Astrocyte of the hippocampus (primary cell): Measurements from ENCODE around the gene PRKAR2B.
A peak's percentile ranks its signal among the peaks of the same experiment; 100 is the strongest.
"Not testable (repeated sequence)": the region's sequence is repeated elsewhere in the genome, so short reads cannot be mapped to it uniquely, and the experiment has no call there.

Source experiments
- DNase-seq: peaks from one replicate; pipeline ENCODE4 v3.0.0; 2011; ENCODE audit warnings: low read depth, low spot score

Gene PRKAR2B

GRCh38 chr7:107047902-107048782 is 3.6 kb downstream of the PRKAR2B start:
- no peak for DNase-seq

- DNase-seq = no peak
Observed at GRCh38 chr7:107048783-107049418, 4.4 kb downstream of the PRKAR2B start.

GRCh38 chr7:107049480-107049879 is 5.0 kb downstream of the PRKAR2B start:
- DNase-seq = no peak

- DNase-seq = no peak
Observed at GRCh38 chr7:107049971-107050532, 5.5 kb downstream of the PRKAR2B start.

GRCh38 chr7:107051376-107051775 is 6.9 kb downstream of the PRKAR2B start:
- DNase-seq = no peak

- DNase-seq = not testable (repeated sequence)
Observed at GRCh38 chr7:107054965-107055364, 10.5 kb downstream of the PRKAR2B start.

- not testable (repeated sequence) for DNase-seq
Observed at GRCh38 chr7:107056058-107056457, 11.6 kb downstream of the PRKAR2B start.

- DNase-seq = no peak
Observed at GRCh38 chr7:107056728-107057473, 12.4 kb downstream of the PRKAR2B start.

GRCh38 chr7:107057474-107057833 is 12.9 kb downstream of the PRKAR2B start:
- DNase-seq = no peak

GRCh38 chr7:107059468-107059867 is 15.0 kb downstream of the PRKAR2B start:
- no peak for DNase-seq

- DNase-seq = no peak
Observed at GRCh38 chr7:107063245-107064120, 19.0 kb downstream of the PRKAR2B start.

- no peak for DNase-seq
Observed at GRCh38 chr7:107064255-107064654, 19.8 kb downstream of the PRKAR2B start.

GRCh38 chr7:107065929-107066247 is 21.4 kb downstream of the PRKAR2B start:
- DNase-seq = no peak

GRCh38 chr7:107068156-107068555 is 23.7 kb downstream of the PRKAR2B start:
- DNase-seq = peak; percentile 62

- DNase-seq = no peak
Observed at GRCh38 chr7:107069457-107069856, 25.0 kb downstream of the PRKAR2B start.

- no peak for DNase-seq
Observed at GRCh38 chr7:107070710-107071109, 26.2 kb downstream of the PRKAR2B start.

GRCh38 chr7:107071129-107071528 is 26.6 kb downstream of the PRKAR2B start:
- DNase-seq = no peak

- DNase-seq = no peak
Observed at GRCh38 chr7:107072133-107072532, 27.6 kb downstream of the PRKAR2B start.

GRCh38 chr7:107075863-107076574 is 31.5 kb downstream of the PRKAR2B start:
- no peak for DNase-seq
